LHCN-M2 (cell line): ENCODE results near the gene THEMIS. TPM values are rescaled to one million over a fixed set of nuclear protein-coding genes. Genes with fewer than 3 reads are reported as not detected.
A peak's percentile ranks its signal among the peaks of the same experiment; 100 is the strongest.

Source experiments
- DNase-seq: peaks from one replicate; pipeline ENCODE4 v3.0.0-alpha.2; 2012; ENCODE audit warnings: low read depth
- total RNA-seq: library from RNA; depleted of rRNA; stranded (reverse); fragments of >200 nt; gene quantifications from 2 replicates; pipeline ENCODE4 v1.2.3, GENCODE V29; 2014

Gene THEMIS
- total RNA-seq, 1 experiment from 2014 or later, result not detected

GRCh38 chr6:127860723-127861122 is 40.1 kb downstream of the THEMIS start:
- no peak for DNase-seq

GRCh38 chr6:127859956-127860355 is 40.9 kb downstream of the THEMIS start:
- no peak for DNase-seq

- DNase-seq, result no peak
These were observed 42.0 kb downstream of the THEMIS start for GRCh38 chr6:127858727-127859391.

GRCh38 chr6:127857051-127857637 is 43.7 kb downstream of the THEMIS start:
- no peak for DNase-seq

GRCh38 chr6:127855542-127856159 is 45.2 kb downstream of the THEMIS start:
- DNase-seq, result peak; percentile 49

- DNase-seq, result peak; percentile 38
These were observed 46.8 kb downstream of the THEMIS start for GRCh38 chr6:127854009-127854408.

- peak; percentile 8 for DNase-seq
These were observed 49.7 kb downstream of the THEMIS start for GRCh38 chr6:127851197-127851596.

GRCh38 chr6:127845242-127845641 is 55.6 kb downstream of the THEMIS start:
- DNase-seq, result no peak

- DNase-seq, result no peak
These were observed 56.3 kb downstream of the THEMIS start for GRCh38 chr6:127844529-127844928.

- DNase-seq, result no peak
These were observed 57.3 kb downstream of the THEMIS start for GRCh38 chr6:127843582-127843981.

GRCh38 chr6:127842562-127842961 is 58.3 kb downstream of the THEMIS start:
- no peak for DNase-seq

- DNase-seq, result peak; percentile 23
These were observed 59.0 kb downstream of the THEMIS start for GRCh38 chr6:127841811-127842210.

GRCh38 chr6:127834136-127834535 is 66.7 kb downstream of the THEMIS start:
- DNase-seq, result no peak

GRCh38 chr6:127833336-127833735 is 67.5 kb downstream of the THEMIS start:
- no peak for DNase-seq

GRCh38 chr6:127832381-127832780 is 68.5 kb downstream of the THEMIS start:
- no peak for DNase-seq

- DNase-seq, result no peak
These were observed 76.8 kb downstream of the THEMIS start for GRCh38 chr6:127824061-127824460.

- no peak for DNase-seq
These were observed 79.4 kb downstream of the THEMIS start for GRCh38 chr6:127821431-127821830.

- no peak for DNase-seq
These were observed 82.7 kb downstream of the THEMIS start for GRCh38 chr6:127818149-127818548.

- DNase-seq, result no peak
These were observed 84.2 kb downstream of the THEMIS start for GRCh38 chr6:127816643-127817042.

- no peak for DNase-seq
These were observed 87.2 kb downstream of the THEMIS start for GRCh38 chr6:127813699-127814027.

GRCh38 chr6:127812985-127813698 is 87.7 kb downstream of the THEMIS start:
- peak; percentile 5 for DNase-seq

GRCh38 chr6:127811900-127812570 is 88.8 kb downstream of the THEMIS start:
- DNase-seq, result no peak
